ENCODE results near the gene LRRC32.

DNA sequence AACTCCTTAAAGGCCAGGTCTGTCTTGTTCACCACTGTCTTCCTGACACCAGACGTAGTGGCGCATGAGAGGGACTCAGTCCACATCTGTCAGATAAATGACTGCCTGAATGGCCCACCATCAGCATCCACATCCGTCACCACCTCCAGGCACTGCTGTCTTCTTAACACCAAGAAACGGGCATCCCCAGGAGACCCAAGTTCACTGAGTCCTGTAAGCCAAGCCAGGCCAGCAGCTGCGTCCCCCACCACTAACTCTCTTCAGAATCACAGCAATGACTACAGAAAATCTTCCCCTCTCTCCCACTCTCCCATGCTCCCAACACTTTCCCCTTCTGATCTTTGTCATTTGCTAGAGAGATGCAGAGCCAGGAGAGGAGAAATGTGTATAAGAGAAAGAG lies 47.3 kb upstream of the LRRC32 start:
- no peak for TF ChIP-seq POLR2A (IDR thresholded peaks at IDR 0.05)
- TF ChIP-seq, protein P1, sequence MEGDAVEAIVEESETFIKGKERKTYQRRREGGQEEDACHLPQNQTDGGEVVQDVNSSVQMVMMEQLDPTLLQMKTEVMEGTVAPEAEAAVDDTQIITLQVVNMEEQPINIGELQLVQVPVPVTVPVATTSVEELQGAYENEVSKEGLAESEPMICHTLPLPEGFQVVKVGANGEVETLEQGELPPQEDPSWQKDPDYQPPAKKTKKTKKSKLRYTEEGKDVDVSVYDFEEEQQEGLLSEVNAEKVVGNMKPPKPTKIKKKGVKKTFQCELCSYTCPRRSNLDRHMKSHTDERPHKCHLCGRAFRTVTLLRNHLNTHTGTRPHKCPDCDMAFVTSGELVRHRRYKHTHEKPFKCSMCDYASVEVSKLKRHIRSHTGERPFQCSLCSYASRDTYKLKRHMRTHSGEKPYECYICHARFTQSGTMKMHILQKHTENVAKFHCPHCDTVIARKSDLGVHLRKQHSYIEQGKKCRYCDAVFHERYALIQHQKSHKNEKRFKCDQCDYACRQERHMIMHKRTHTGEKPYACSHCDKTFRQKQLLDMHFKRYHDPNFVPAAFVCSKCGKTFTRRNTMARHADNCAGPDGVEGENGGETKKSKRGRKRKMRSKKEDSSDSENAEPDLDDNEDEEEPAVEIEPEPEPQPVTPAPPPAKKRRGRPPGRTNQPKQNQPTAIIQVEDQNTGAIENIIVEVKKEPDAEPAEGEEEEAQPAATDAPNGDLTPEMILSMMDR (IDR thresholded peaks at IDR 0.05 in 4 of 5, conservative IDR thresholded peaks at IDR 0.05 in 1 of 5) = no peak
